Activated B cell treated with CpG ODN at 0.5 μM for 24 hours (primary cell): ENCODE results near the gene EHMT2. TPM values are rescaled to one million over a fixed set of nuclear protein-coding genes. Genes with fewer than 3 reads are reported as not detected.

Experiments
- ATAC-seq: fragments of 200-7000 bp; cut with Tn5 transposase; one replicate; pipeline ENCODE4 v1.10.0; 2021; ENCODE audit warnings: low read depth, mild to moderate bottlenecking, moderate library complexity
- CTCF ChIA-PET: fragments of 350-600 bp; sonication (Branson Sonifier 250); formaldehyde crosslinking; loops from one replicate; lab custom pipeline; 2021; ENCODE audit warnings: antibody characterized with exemption; lab: Charles Lee
- POLR2A ChIA-PET: fragments of 350-600 bp; sonication (Branson Sonifier 250); formaldehyde crosslinking; loops from one replicate; lab custom pipeline; 2021; ENCODE audit warnings: antibody characterized with exemption; lab: Charles Lee
- DNase-seq: peaks from one replicate; pipeline ENCODE4 v3.0.0; 2022
- H3K27ac Mint-ChIP-seq: one replicate; pipeline ENCODE4 v1.8.0; 2020; ENCODE audit warnings: mixed read lengths
- H3K27me3 Mint-ChIP-seq: one replicate; pipeline ENCODE4 v1.8.0; 2021; ENCODE audit warnings: mixed read lengths
- H3K36me3 Mint-ChIP-seq: one replicate; pipeline ENCODE4 v1.8.0; 2021; ENCODE audit warnings: low read depth, mixed read lengths
- H3K4me1 Mint-ChIP-seq: one replicate; pipeline ENCODE4 v1.8.0; 2021; ENCODE audit warnings: mixed read lengths
- H3K4me3 Mint-ChIP-seq: one replicate; pipeline ENCODE4 v1.8.0; 2020; ENCODE audit warnings: mild to moderate bottlenecking, mixed read lengths
- H3K9me3 Mint-ChIP-seq: one replicate; pipeline ENCODE4 v1.8.0; 2020; ENCODE audit warnings: mixed read lengths
- intact Hi-C: fragments of 100-400 bp; cut with micrococcal nuclease; formaldehyde crosslinking; loops from one replicate; pipeline ENCODE4 v1.15.1; 2024
- total RNA-seq: library from RNA; stranded (reverse); gene quantifications from 2 replicates; pipeline ENCODE4 v1.2.3, GENCODE V29; 2022
- TF ChIP-seq, protein P1 (sequence below): fragments of 200-600 bp; IDR thresholded peaks from one replicate; pipeline ENCODE4 v1.8.0; 2022; ENCODE audit warnings: antibody characterized with exemption, mild to moderate bottlenecking

The EHMT2 gene
- total RNA-seq, 1 donor from 2014 or later, result 58.4 TPM

DNA sequence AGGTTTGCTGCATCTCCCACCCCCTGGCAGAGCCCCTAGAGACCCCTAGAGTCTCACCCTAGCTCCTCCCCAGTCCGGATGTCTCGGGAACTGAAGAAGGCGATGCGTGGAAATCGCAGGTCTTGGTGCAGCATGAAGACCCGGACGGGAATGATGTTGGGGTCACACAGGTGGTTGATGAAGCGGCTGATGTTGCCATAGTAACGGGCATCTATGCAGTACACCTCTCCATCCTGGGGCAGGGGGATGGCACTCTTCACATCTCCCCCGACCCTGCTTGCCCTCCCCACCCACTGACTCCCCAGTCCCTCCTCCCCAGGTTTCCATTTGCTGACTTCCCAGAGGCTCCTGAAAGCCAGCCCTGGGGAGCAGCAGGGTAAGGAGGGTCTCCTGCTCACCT, 16.9 kb downstream of the EHMT2 start:
- intact Hi-C loops, result no loop called here
- no peak overlapping the region for H3K27ac Mint-ChIP-seq
- no peaks in the 10 kb centered on the region for H3K9me3 Mint-ChIP-seq
- POLR2A ChIA-PET, result no interaction called here
- no peak for ATAC-seq
- DNase-seq, result no peak
- H3K36me3 Mint-ChIP-seq, result peaks cover 60% of the 10 kb centered on the region
- H3K27me3 Mint-ChIP-seq, result no peaks in the 10 kb centered on the region
- CTCF ChIA-PET, result no interaction called here
- H3K4me1 Mint-ChIP-seq, result no peaks in the 10 kb centered on the region
- H3K4me3 Mint-ChIP-seq, result no peak overlapping the region
- TF ChIP-seq, protein P1, sequence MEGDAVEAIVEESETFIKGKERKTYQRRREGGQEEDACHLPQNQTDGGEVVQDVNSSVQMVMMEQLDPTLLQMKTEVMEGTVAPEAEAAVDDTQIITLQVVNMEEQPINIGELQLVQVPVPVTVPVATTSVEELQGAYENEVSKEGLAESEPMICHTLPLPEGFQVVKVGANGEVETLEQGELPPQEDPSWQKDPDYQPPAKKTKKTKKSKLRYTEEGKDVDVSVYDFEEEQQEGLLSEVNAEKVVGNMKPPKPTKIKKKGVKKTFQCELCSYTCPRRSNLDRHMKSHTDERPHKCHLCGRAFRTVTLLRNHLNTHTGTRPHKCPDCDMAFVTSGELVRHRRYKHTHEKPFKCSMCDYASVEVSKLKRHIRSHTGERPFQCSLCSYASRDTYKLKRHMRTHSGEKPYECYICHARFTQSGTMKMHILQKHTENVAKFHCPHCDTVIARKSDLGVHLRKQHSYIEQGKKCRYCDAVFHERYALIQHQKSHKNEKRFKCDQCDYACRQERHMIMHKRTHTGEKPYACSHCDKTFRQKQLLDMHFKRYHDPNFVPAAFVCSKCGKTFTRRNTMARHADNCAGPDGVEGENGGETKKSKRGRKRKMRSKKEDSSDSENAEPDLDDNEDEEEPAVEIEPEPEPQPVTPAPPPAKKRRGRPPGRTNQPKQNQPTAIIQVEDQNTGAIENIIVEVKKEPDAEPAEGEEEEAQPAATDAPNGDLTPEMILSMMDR, result no peak

DNA sequence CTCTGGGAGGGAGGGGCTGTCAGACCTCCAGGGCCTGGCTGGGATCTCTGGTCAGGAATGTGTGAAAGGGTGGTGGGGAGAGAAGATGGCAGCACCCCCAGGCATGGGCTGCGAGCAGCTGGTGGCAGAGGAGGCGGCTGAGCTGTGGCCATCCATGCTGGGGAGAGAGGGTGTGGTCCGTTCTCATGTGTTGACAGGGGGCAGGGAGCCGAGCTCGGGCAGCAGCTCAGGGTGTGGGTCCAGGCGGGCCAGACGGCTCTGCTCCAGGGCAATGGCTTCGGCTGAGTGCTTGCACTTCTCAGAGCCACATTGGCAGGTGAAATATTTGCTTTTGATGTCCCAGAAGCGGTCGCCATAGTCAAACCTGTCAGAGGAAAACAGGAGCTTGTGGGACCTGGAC, 17.6 kb downstream of the EHMT2 start:
- no peak for DNase-seq
- CTCF ChIA-PET, result no interaction called here
- TF ChIP-seq, protein P1, result no peak
- H3K4me3 Mint-ChIP-seq, result no peak overlapping the region
- intact Hi-C loops, result no loop called here
- no peak for ATAC-seq
- POLR2A ChIA-PET, result no interaction called here
- H3K27ac Mint-ChIP-seq, result no peak overlapping the region
- peaks cover 52% of the 10 kb centered on the region for H3K36me3 Mint-ChIP-seq
- H3K4me1 Mint-ChIP-seq, result no peaks in the 10 kb centered on the region
- H3K27me3 Mint-ChIP-seq, result no peaks in the 10 kb centered on the region
- no peaks in the 10 kb centered on the region for H3K9me3 Mint-ChIP-seq

- intact Hi-C loops, result no loop called here
These were observed 18.4 kb downstream of the EHMT2 start for GRCh38 chr6:31879143-31879542.

DNA sequence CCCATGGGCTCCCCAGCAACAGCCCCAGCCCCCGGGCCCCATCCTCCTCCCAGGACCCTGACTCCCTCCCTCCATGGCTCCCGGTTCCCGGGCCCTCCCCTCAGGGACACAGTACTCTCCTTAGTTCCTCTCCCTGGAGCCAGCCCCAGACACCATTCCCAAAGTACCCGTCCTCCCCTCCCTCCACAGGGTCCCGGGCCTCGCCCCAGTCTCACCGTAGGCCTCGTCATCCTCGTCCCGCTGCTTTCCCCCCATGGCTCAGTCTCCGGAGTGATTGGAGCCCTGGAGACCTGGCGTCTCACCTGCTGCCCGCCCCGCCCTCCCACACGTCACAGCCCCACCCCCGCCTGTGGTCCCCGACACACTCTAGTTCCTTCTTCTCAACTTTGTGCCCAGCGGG, 18.8 kb downstream of the EHMT2 start, which contains the start of gene SLC44A4:
Gene SLC44A4, minus strand, starts transcription at position 272 of the 400 bp plus-strand sequence. Its CDS starts 17 bp downstream, at position 255.
- Mint-ChIP-seq H3K4me1 (no peaks in the 10 kb centered on the region), H3K27me3 (no peaks in the 10 kb centered on the region), H3K9me3 (no peaks in the 10 kb centered on the region), H3K27ac (no peak within 1 kb of the TSS), H3K4me3 (no peak within 1 kb of the TSS), H3K36me3 (peaks cover 42% of the 10 kb centered on the region)
- intact Hi-C loops, result no loop called here
- TF ChIP-seq, protein P1, result no peak
- CTCF ChIA-PET, result no interaction called here
- POLR2A ChIA-PET, result interaction anchor here (0.6 kb wide), 1 partner anchor 46 kb away, joined by 3 read pairs; no protein-coding TSS in a partner anchor
- no peak for ATAC-seq
- DNase-seq, result no peak

More at GRCh38 chr6:31879143-31879542, 18.4 kb downstream of the EHMT2 start:
- TF ChIP-seq, protein P1, result no peak
- CTCF ChIA-PET, result no interaction called here
- DNase-seq (no peak), ATAC-seq (no peak)
- Mint-ChIP-seq H3K27ac (no peak overlapping the region), H3K36me3 (peaks cover 46% of the 10 kb centered on the region), H3K27me3 (no peaks in the 10 kb centered on the region), H3K4me1 (no peaks in the 10 kb centered on the region), H3K9me3 (no peaks in the 10 kb centered on the region), H3K4me3 (no peak overlapping the region)
- POLR2A ChIA-PET, result no interaction called here

- Mint-ChIP-seq H3K36me3 (peaks cover 36% of the 10 kb centered on the region), H3K27me3 (no peaks in the 10 kb centered on the region), H3K4me1 (no peaks in the 10 kb centered on the region), H3K4me3 (no peak overlapping the region), H3K9me3 (no peaks in the 10 kb centered on the region), H3K27ac (no peak overlapping the region)
- no peak for ATAC-seq
- ChIA-PET POLR2A (interaction anchor here (0.6 kb wide), 1 partner anchor 45 kb away, joined by 3 read pairs; no protein-coding TSS in a partner anchor), CTCF (no interaction called here)
- intact Hi-C loops, result no loop called here
- no peak for DNase-seq
- TF ChIP-seq, protein P1, result no peak
These were observed 19.3 kb downstream of the EHMT2 start for GRCh38 chr6:31878222-31878621.
